Esophagus muscularis mucosa (tissue), 4 donors: ENCODE data around the gene EPGN.

Source experiments
- CTCF ChIP-seq, 3 experiments: fragments of 200-600 bp in 2 of 3; fragments of 450-650 bp in 1 of 3; sonication (generic) in 2 of 3; IDR thresholded peaks; one replicate each; pipeline ENCODE4 v1.5.1; 2017 to 2019; ENCODE audit warnings: antibody characterized with exemption in 3 of 3, mild to moderate bottlenecking in 2 of 3, moderate library complexity in 1 of 3
- EP300 ChIP-seq: sonication (generic); formaldehyde crosslinking; IDR thresholded peaks from one replicate; pipeline ENCODE4 v1.6.1; 2017; ENCODE audit warnings: antibody characterized with exemption
- POLR2A ChIP-seq: fragments of 450-650 bp; IDR thresholded peaks from one replicate; pipeline ENCODE4 v1.6.1; 2017; ENCODE audit warnings: antibody characterized with exemption, moderate library complexity, mild to moderate bottlenecking, low read depth
- POLR2AphosphoS5 ChIP-seq, 2 donors: sonication (generic); formaldehyde crosslinking; IDR thresholded peaks; one replicate each; pipeline ENCODE4 v1.6.1; 2017; ENCODE audit warnings: antibody characterized with exemption in 2 of 2

- TF ChIP-seq CTCF (IDR thresholded peaks at IDR 0.05) (no peak), POLR2AphosphoS5 (IDR thresholded peaks at IDR 0.05) (no peak), POLR2A (no peak), EP300 (no peak)
Observed at GRCh38 chr4:74322301-74322700, 14.0 kb downstream of the EPGN start.
